Ureter (tissue), 1 donor: Measurements from ENCODE around the gene PDE1A. TPM values are rescaled to one million over a fixed set of nuclear protein-coding genes. Genes with fewer than 3 reads are reported as not detected.

Source experiments
- DNase-seq: peaks from one replicate; pipeline ENCODE4 v3.0.0-alpha.2; 2020; ENCODE audit warnings: low spot score
- total RNA-seq: library from RNA; stranded (reverse); gene quantifications from one replicate; pipeline ENCODE4 v1.2.4, GENCODE V29; 2023
- donor health status: DM: yes; HTN: yes; CAD: no.

Gene PDE1A
- total RNA-seq, 1 donor from 2014 or later, result 9.7 TPM

DNA sequence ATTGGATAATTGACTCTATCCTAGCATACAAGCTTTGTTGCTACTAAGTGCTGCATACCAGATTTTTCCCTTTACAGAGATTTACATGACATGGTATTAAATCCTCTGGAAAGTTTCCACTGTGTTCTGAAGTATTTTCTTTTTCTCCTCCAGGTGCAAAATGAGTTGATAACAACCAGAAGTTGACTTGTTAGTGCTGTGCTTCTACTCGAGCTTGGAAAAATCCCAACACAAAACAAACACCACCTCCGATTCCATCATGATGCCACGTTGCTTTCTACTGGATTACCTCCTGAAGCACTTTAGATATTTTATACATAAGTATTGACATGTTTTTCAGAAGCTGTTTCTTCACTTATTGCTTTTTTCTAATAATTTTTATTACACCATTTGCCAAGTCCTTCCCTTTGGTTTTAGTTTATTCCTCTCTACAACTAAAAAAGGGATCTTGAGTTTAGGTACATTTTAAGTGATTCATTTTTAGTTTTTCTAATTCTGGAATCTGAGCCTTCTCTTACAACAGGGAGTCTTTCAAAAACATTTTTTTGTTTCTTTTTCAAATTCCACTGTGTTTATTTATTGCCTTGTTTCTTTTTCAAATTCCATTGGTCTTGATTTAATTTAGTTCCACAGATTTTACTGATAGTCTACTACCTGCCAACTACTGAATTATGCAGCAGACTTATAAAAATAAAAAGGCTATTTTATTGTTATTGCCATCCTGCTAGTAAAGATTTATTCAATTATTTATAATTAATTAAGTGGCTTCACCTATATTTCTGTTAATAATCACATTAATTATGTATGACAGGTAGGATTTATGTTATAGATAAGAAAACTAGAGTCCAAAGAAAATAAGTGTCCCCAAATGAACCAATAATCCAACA lies 297.8 kb downstream of the PDE1A start:
- DNase-seq, result no peak

GRCh38 chr2:182117196-182117595 lies 309.6 kb downstream of the PDE1A start:
- no peak for DNase-seq

DNA sequence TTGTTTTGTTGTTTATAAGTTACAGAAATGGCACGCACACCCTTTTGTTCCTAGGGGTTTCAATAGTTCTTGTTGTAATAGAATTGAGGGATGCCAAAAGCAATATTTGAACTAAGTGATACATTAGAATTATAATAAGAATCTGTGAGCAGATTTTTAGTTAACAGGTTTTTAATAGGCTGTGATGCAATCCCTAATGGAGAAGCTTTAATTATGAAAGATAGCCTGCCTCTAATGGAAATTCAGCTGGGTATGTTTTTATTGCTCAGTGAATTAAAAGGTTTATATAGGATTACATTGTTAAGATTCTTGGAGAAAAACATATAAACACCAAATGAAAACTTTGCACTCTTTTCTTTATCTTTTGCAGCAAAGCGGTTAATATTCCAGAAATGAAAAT lies 310.1 kb downstream of the PDE1A start:
- no peak for DNase-seq

- no peak for DNase-seq
Measured at GRCh38 chr2:182115258-182115657, 311.6 kb downstream of the PDE1A start.

GRCh38 chr2:182113334-182113733 lies 313.5 kb downstream of the PDE1A start:
- no peak for DNase-seq

DNA sequence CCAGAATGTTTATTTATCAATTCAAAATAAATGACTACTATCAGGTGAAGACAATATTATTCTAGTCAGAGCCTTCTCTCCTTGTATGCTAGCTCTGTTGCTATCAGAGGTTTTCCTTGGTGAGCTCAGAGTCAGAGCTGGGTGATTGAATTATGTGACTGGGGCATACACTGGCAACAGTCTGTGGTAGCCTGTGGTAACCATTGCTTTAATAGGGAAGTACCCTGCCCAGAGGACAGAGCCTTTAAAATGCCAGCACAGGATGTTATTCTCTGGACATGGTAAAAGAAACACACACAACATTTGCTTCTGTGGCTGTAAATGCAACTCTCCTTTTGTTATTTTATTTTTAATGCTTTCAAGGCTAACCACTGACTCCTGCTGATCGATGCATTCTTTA lies 316.5 kb downstream of the PDE1A start:
- no peak for DNase-seq

DNA sequence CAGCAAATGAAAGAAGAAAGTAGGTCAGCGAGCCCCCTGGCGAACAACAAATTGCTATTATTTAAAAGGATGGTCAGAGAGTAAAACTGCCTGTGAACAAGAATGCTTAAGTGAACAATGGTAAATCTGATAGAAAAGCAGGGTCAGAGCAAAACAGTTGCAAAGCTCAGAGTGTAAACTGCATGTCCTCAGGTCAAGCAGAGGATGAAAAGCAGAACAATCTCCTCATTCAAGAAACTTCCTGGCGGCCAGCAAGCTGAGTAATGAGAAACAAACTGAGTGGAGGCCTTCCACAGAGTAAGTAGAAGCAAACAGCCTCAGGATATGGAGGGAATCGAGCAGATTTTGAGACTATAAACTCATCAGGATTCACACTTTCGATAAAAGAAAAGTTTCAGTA lies 323.3 kb downstream of the PDE1A start:
- DNase-seq, result no peak

DNA sequence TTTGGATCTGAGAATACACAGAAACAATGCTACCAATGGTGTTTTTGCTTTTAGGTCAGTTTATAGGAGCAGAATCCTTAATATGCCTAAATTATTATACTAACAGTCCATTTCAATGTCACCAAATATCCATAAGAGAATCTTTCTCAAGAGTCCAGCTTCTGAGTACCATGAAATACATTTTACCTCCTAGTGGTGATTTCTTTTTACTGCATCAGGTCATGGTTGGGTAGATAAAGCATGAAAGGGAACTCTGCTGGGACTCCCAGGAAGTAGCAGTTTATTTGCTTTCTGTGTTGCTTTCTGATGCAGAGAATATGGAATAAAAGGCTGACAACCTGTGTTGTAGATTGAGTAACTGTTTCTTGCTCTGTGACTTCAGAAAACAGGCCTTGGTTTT lies 325.6 kb downstream of the PDE1A start:
- DNase-seq, result no peak

DNA sequence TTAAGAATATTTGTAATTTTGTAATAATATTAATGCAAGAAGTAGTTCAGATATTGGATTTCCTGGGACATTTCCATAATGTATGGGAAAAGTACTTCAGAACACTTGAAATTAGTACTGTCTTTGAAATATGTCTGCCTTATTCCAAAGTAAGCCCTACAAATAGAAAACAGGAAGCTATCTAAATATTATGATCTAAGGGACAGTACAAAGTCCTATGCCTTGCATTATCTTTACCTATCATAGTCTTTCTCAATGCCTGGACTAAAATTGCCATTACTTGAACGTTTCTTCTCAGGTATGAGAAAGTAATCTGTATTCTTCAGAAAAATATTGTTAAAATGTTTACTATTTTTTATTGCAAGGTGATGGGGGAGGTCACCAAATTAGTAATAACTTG lies 328.2 kb downstream of the PDE1A start:
- DNase-seq, result no peak

DNA sequence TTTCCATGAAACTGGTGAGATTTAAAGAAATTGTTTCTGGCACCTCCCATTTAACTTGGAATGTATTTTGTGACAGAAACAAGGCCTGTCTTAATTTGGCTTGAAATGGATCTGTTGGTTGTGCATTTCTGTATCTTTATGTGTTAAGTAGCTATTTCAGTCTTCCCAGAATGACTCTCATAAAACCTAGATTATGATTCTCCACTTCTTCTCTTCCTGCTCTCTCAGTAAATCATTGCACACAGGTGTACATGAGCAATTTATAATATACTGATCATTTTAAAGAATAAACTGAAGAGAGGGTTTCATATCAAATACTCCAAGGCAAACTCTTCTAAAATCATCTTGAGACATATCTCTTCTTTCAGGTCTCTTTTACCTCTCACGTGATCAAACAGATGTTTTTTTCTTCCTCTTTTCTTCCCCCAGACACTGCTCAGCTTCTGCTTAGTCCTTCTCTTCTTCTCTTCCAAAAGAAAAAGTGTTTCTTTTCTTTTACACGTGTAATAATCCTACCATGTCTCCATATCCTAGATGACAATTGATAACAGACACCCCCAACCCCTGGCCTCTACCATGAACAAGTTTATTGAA lies 329.2 kb downstream of the PDE1A start:
- DNase-seq, result no peak

DNA sequence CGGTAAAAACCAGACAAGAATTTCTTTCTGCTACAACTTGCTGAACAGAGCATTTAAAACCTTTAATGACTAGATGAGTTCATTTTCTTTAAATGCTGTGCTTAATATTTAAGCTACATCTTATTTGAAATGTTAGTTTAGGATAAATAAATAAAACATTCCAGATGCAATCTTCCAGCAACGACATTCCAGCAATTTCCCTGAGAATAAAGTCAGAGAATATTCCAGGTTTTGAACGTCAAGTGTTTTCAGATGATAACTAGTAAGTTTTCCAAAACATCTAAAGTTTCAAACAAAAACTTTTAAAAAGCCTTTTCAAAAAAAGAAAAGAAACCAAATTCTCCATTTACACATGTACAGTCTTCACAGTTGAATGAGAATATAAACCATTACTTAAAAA lies 336.4 kb downstream of the PDE1A start:
- no peak for DNase-seq
